Thyroid gland (tissue), 4 donors: Measurements from ENCODE around the gene PKNOX2. TPM values are rescaled to one million over a fixed set of nuclear protein-coding genes. Genes with fewer than 3 reads are reported as not detected.

ENCODE experiments used
- DNase-seq, 2 donors: peaks; one replicate each; pipeline ENCODE4 v3.0.0-alpha.2; 2019
- H3K27ac ChIP-seq, 3 donors: fragments of 200-600 bp; sonication (generic); 1 replicate in 2 of 3; 2 replicates in 1 of 3; pipeline ENCODE4 v1.5.1; 2016 to 2019; ENCODE audit warnings: mild to moderate bottlenecking in 1 of 3, moderate library complexity in 1 of 3
- H3K27me3 ChIP-seq: fragments of 200-600 bp; sonication (generic); one replicate; pipeline ENCODE4 v1.5.1; 2019
- H3K36me3 ChIP-seq, 2 donors: fragments of 200-600 bp; sonication (generic); one replicate each; pipeline ENCODE4 v1.5.1; 2016 to 2019
- H3K4me1 ChIP-seq, 2 donors: fragments of 200-600 bp; sonication (generic); one replicate each; pipeline ENCODE4 v1.5.1; 2017 to 2019
- H3K4me3 ChIP-seq, 3 donors: fragments of 200-600 bp; sonication (generic); replicated peaks in 1 of 3; 1 replicate in 2 of 3; 2 replicates in 1 of 3; pipeline ENCODE4 v1.5.1; 2016; ENCODE audit warnings: mild to moderate bottlenecking in 1 of 3
- H3K9me3 ChIP-seq: fragments of 200-600 bp; sonication (generic); one replicate; pipeline ENCODE4 v1.5.1; 2017
- POLR2A ChIP-seq, 2 donors: fragments of 450-650 bp; IDR thresholded peaks; one replicate each; pipeline ENCODE4 v1.6.1; 2017; ENCODE audit warnings: antibody characterized with exemption in 2 of 2, mild to moderate bottlenecking in 2 of 2, moderate library complexity in 1 of 2
- WGBS, 2 donors: methylation state at CpG; one replicate each; pipeline ENCODE4 v1.1.5; 2017; 5-methylcytosine and 5-hydroxymethylcytosine counted together
- intact Hi-C: fragments of 100-400 bp; cut with DNase I; formaldehyde crosslinking; loops from one replicate; pipeline ENCODE4 v1.15.1; 2023
- total RNA-seq, 4 donors: library from RNA; depleted of rRNA; stranded (reverse); fragments of >200 nt; gene quantifications; one replicate each; pipeline ENCODE4 v1.2.3, GENCODE V29; 2016
- TF ChIP-seq, protein P1 (sequence below), 6 experiments: fragments of 200-600 bp in 3 of 6; fragments of 450-650 bp in 3 of 6; sonication (generic) in 3 of 6; IDR thresholded peaks; one replicate each; pipeline ENCODE4 v1.5.1; 2016 to 2019; ENCODE audit warnings: antibody characterized with exemption in 6 of 6, mild to moderate bottlenecking in 2 of 6, inconsistent platforms in 1 of 6, moderate library complexity in 1 of 6

The PKNOX2 gene
- total RNA-seq, 4 donors from 2014 or later: 6.3 to 28.0 (median 18.7) TPM

- WGBS, 2 donors: 43 to 51% methylated on average over 8 of the region's 8 CpGs
These were observed 69.3 kb downstream of the PKNOX2 start for GRCh38 chr11:125233736-125234275.

DNA sequence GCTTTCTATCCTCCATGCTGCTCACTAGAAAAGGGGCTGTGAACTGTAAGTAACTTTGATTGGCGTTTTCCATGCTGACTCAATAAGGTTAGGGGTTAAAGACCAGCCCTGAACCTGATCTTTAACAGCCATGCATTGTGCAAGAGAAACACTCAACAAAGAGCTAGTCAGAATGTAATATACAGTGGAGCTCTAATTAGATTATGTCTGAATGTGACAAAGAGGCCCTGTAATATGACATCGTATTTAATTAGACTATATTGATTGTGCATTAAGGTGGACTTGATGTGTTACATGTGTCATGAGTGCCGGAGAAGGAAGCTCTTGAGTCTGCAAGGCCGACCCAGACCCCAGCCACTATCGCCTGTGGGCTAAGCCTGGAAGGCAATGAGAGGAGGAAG, 70.5 kb downstream of the PKNOX2 start:
- Histone ChIP-seq H3K4me1 (peaks cover 4% of the 10 kb centered on the region in 2 donors), H3K36me3 (no peaks in the 10 kb centered on the region), H3K27ac (no peak overlapping the region), H3K4me3 (no peak overlapping the region), H3K27me3 (no peaks in the 10 kb centered on the region), H3K9me3 (no peaks in the 10 kb centered on the region)
- TF ChIP-seq POLR2A (IDR thresholded peaks at IDR 0.05): no peak
- TF ChIP-seq, protein P1, sequence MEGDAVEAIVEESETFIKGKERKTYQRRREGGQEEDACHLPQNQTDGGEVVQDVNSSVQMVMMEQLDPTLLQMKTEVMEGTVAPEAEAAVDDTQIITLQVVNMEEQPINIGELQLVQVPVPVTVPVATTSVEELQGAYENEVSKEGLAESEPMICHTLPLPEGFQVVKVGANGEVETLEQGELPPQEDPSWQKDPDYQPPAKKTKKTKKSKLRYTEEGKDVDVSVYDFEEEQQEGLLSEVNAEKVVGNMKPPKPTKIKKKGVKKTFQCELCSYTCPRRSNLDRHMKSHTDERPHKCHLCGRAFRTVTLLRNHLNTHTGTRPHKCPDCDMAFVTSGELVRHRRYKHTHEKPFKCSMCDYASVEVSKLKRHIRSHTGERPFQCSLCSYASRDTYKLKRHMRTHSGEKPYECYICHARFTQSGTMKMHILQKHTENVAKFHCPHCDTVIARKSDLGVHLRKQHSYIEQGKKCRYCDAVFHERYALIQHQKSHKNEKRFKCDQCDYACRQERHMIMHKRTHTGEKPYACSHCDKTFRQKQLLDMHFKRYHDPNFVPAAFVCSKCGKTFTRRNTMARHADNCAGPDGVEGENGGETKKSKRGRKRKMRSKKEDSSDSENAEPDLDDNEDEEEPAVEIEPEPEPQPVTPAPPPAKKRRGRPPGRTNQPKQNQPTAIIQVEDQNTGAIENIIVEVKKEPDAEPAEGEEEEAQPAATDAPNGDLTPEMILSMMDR (IDR thresholded peaks at IDR 0.05): no peak
- intact Hi-C loops: no loop called here
- WGBS, 2 donors: 82 to 86% methylated on average over 5 of the region's 5 CpGs
- DNase-seq: no peak

More at GRCh38 chr11:125233736-125234275, 69.3 kb downstream of the PKNOX2 start:
- intact Hi-C loops: no loop called here
- Histone ChIP-seq H3K4me1 (peaks cover 4% of the 10 kb centered on the region in 2 donors), H3K36me3 (no peaks in the 10 kb centered on the region), H3K9me3 (no peaks in the 10 kb centered on the region), H3K4me3 (no peak overlapping the region), H3K27ac (no peak overlapping the region), H3K27me3 (no peaks in the 10 kb centered on the region)
- TF ChIP-seq POLR2A (IDR thresholded peaks at IDR 0.05): no peak
- TF ChIP-seq, protein P1 (IDR thresholded peaks at IDR 0.05): no peak
- peak; percentile 30 to 31 for DNase-seq

- DNase-seq: no peak
- Histone ChIP-seq H3K27ac (no peak overlapping the region), H3K27me3 (no peaks in the 10 kb centered on the region), H3K4me3 (no peak overlapping the region), H3K36me3 (no peaks in the 10 kb centered on the region), H3K4me1 (peaks cover 4% of the 10 kb centered on the region in 2 donors), H3K9me3 (no peaks in the 10 kb centered on the region)
- TF ChIP-seq, protein P1 (IDR thresholded peaks at IDR 0.05): no peak
- TF ChIP-seq POLR2A (IDR thresholded peaks at IDR 0.05): no peak
- intact Hi-C loops: no loop called here
- 89 to 92% methylated on average over 15 to 24 of the region's 24 CpGs for WGBS, 2 donors
These were observed 71.7 kb downstream of the PKNOX2 start for GRCh38 chr11:125236072-125236825.

GRCh38 chr11:125239585-125240560, 75.3 kb downstream of the PKNOX2 start:
- Histone ChIP-seq H3K27ac (no peak overlapping the region), H3K9me3 (no peaks in the 10 kb centered on the region), H3K36me3 (no peaks in the 10 kb centered on the region), H3K27me3 (no peaks in the 10 kb centered on the region), H3K4me3 (no peak overlapping the region), H3K4me1 (peaks cover 0 to 2% of the 10 kb centered on the region in 2 donors)
- WGBS, 2 donors: 78 to 81% methylated on average over 26 of the region's 26 CpGs
- TF ChIP-seq, protein P1 (IDR thresholded peaks at IDR 0.05): no peak
- DNase-seq: no peak
- intact Hi-C loops: no loop called here
